Uterus (tissue), 2 donors: ENCODE results near the gene EDEM3.

ENCODE experiments used
- POLR2A ChIP-seq, 2 donors: fragments of 450-650 bp; IDR thresholded peaks; one replicate each; pipeline ENCODE4 v1.6.1; 2016; ENCODE audit warnings: antibody characterized with exemption in 2 of 2, mild to moderate bottlenecking in 1 of 2, moderate library complexity in 1 of 2
- TF ChIP-seq, protein P1 (sequence below), 4 experiments: fragments of 200-600 bp in 2 of 4; fragments of 450-650 bp in 2 of 4; sonication (generic) in 2 of 4; IDR thresholded peaks; one replicate each; pipeline ENCODE4 v1.5.1; 2016 to 2019; ENCODE audit warnings: antibody characterized with exemption in 4 of 4, mild to moderate bottlenecking in 2 of 4, moderate library complexity in 1 of 4

GRCh38 chr1:184648160-184648855 lies 106.3 kb downstream of the EDEM3 start:
- TF ChIP-seq, protein P1, sequence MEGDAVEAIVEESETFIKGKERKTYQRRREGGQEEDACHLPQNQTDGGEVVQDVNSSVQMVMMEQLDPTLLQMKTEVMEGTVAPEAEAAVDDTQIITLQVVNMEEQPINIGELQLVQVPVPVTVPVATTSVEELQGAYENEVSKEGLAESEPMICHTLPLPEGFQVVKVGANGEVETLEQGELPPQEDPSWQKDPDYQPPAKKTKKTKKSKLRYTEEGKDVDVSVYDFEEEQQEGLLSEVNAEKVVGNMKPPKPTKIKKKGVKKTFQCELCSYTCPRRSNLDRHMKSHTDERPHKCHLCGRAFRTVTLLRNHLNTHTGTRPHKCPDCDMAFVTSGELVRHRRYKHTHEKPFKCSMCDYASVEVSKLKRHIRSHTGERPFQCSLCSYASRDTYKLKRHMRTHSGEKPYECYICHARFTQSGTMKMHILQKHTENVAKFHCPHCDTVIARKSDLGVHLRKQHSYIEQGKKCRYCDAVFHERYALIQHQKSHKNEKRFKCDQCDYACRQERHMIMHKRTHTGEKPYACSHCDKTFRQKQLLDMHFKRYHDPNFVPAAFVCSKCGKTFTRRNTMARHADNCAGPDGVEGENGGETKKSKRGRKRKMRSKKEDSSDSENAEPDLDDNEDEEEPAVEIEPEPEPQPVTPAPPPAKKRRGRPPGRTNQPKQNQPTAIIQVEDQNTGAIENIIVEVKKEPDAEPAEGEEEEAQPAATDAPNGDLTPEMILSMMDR (IDR thresholded peaks at IDR 0.05), result no peak
- TF ChIP-seq POLR2A (IDR thresholded peaks at IDR 0.05), result no peak
